HG03103 (cell line): ENCODE results near the gene MTHFD1L.

Experiments
- ATAC-seq: cut with Tn5 transposase; IDR thresholded peaks from one replicate; pipeline ENCODE4 v1.9.1; 2021; ENCODE audit warnings: low read depth; ENCODE audit not compliant: unreplicated experiment

The MTHFD1L gene

DNA sequence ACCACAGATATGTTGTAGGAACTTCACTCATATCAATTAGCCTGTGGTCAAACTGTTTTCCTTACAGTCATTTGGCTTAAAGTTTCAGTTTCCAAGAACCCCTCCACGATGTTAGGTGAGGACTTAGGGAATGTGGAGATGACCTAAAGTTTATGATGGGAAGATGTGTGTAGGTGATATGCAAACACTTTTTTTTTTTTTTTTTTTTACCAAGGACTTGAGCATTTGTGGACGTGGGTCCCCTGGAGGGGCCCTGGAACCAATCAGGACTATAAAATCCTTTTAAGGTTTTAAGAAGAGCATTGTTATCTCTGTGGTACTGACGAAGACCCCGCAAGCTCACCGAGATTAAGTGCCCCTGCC lies 478 bp upstream of the MTHFD1L start:
- no peak for ATAC-seq

DNA sequence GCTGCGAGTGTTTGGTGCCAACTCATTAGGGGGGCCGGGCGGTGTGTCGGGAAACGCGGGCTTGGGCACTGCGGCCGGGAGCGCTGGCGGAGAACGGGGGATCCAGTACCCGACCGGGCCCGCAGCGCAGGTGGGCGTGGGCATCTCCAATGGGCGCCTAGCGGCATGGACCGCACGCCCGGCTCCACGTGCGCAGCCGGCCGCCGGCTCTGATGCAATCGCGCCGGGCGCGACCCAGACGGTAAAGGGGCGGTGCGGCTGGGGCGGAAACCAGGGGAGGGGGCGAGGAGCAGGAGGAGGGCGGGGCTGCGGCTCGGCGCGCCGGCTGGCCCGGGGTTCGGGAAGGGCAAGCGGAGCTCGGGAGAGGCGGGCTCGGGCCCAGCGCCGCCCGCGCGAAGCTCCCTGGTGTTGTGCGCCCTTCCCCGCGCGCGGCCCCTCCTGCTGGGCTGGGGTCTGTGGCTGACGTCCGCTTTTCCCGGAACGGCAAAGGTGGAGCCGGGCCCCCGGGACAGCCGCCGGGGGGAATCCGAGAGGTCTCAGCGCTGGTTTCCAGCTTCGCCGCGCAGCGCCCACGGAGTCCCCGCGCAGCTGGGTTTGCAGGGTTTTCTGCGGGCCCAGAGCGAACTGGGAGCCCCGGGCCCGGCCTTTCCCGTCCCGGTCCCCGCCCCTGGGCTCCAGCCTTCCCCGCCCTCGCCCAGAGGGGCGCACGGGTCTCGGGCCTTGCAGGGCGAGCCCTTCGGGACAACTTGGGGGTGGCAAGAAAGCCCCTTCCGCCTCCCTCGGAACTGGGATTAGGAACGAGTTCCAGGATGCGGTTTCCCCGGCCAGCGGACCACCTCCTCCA lies 867 bp downstream of the MTHFD1L start:
- ATAC-seq = peak; percentile 67

DNA sequence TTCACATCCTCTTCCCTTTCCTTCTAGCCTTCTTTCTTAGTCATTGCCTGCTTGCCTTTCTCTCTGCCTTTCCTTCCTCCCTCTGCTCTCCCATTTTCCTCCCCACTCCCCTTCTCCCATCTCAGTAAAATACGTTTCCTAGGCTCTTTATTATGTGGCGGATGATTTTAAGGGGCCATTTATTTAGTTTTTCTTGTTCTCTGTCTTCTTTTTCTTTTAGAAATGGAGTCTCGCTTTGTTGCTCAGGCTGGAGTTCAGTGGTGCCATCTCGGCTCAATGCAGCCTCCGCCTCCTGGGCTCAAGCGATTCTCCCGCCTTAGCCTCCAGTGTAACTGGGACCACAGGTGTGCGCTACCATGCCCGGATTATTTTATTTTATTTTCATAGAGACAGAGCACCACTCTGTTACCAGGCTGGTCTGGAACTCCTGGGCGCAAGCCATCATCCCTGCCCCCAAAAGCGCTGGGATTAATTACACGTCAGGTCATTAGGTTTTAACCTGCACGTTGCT lies 1.5 kb downstream of the MTHFD1L start:
- ATAC-seq = no peak

DNA sequence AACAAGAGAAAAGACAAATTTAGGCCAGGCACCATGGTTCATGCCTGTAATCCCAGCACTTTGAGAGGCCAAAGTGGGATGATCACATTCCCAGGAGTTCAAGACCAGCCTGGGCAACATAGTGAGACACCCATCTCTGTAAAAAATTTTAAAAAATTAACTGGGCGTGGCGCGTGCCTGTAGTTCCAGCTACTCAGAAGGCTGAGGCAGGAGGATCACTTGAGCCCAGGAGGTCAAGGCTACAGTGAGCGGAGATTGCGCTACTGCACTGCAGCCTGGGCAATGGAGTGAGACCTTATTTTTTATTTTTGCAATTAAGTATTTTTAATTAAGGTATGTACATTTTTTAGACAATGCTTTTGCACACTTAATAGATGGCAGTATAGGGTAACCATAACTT lies 3.3 kb downstream of the MTHFD1L start:
- no peak for ATAC-seq

DNA sequence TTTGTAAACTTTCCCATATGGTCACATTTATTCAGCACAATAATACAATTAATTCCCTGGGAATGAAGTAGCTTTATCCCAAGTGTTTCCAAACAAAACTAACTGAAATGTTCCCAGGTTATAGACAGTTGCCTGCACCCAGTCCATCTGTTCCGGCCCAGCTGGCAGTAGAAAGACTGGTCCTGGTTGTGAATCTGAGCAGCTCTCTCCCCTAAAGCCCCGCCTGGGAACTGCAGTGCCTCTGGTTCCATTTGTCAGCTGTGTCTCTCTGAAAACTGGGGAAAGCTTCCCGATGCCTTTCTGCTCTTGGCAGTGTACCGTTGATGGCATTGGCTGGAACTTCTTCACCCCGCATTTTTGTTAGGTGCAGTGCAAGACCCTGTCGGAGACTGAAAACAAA lies 8.7 kb downstream of the MTHFD1L start:
- ATAC-seq = no peak

DNA sequence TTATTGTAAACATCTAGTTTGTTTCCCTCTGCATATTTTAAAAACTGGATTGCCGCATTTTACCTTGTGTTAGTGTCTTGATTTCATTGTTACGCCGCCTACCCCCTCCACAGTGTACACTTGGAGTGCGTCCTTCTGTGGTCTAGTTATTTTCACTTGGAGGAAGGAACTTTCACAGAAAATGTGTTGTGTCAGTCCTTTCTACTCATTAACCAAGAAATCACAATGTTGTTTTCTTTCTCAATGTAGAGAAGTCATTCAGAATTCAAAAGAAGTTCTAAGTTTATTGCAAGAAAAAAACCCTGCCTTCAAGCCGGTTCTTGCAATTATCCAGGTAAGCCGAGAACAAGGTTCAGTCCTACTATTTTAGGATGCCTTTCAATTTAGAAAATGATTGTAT lies 10.3 kb downstream of the MTHFD1L start:
- ATAC-seq = no peak

DNA sequence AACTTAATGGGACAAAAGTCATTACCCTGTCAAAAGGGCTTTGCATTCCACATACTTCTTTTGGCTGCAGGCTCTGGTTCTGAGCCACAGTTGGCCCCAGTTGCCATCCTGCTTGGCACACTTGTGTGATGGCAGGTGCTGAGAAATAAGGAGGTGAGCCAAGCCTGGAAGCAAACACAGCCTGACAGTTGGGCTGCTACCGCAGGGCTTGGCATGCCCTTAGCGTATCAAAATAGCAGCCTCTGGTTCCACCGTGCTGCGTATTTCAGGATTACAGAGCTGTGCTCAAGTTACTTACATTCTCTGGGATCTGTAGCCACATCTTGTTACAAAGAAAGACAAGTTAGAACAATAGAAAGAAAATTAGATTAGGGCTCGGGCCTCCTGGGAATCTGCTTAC lies 11.1 kb downstream of the MTHFD1L start:
- ATAC-seq = no peak

DNA sequence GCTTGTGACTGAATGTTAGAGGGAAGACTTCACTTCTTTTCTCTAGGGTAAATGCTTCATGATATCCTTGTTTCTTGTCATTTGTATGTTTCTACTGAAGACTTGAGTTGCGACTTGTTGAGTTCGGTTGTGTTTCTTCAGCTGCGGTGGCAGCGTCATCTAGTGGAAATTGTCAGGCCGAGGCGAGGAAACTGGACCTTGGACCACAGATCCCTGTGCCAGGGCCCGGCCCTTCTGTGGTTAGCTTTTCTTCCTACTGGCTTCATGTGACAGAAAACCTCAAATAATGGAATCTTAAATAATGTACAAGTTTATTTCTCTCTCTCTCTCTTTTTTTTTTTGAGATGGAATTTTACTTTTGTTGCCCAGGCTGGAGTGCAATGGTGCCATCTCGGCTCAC lies 12.4 kb downstream of the MTHFD1L start:
- no peak for ATAC-seq

DNA sequence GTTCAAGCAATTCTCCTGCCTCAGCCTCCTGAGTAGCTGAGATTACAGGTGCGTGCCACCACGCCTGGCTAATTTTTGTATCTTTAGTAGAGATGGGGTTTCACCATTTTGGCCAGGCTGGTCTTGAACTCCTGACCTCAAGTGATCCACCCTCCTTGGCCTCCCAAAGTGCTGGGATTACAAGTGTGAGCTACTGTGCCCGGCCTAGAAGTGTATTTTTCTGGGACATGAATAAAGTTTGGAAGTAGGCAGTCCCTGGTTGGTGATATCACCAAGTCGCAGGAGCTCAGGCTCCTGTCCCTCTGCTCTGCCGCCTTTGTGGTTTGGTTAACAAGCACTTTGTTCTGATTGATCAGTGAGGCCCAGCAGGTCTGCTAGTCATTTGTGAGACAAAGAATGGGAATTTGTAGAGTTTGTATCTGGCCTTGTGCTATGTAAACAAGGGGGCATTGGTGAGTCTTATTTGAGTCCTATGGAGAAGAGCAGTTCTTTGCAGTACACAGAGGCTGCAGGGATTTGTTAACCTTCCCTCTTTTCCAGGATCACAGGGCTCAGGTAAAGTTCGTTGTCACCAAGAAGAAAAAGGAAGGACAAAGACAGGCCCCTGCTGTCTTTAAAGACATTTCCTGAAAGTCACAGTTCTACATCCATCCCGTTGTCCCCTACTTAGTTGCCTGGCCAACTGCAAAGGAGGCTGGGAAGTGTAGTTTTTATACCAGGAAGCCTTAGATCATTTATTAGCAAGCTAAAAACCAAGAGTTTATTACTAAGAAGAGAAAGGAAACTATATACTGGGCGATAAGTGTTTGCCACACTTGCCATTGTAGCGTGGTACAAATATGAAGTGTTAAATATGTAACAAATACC lies 13.1 kb downstream of the MTHFD1L start:
- ATAC-seq = no peak

DNA sequence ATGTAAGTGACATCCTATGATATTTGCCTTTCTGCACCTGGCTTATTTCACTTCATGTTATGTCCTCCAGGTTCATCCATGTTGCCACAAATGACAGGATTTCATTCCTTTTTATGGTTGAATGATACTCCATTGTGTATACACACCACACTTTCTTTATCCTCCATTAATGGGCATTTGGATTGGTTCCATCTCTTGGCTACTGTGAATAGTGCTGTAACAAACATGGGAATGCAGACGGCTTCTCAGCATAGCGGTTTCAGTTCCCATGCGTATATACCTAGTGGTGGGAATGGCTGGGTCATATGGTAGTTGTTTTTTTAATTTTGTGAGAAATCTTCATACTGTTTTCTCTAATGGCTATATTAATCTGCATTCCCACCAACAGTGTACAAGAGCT lies 14.8 kb downstream of the MTHFD1L start:
- ATAC-seq = no peak

DNA sequence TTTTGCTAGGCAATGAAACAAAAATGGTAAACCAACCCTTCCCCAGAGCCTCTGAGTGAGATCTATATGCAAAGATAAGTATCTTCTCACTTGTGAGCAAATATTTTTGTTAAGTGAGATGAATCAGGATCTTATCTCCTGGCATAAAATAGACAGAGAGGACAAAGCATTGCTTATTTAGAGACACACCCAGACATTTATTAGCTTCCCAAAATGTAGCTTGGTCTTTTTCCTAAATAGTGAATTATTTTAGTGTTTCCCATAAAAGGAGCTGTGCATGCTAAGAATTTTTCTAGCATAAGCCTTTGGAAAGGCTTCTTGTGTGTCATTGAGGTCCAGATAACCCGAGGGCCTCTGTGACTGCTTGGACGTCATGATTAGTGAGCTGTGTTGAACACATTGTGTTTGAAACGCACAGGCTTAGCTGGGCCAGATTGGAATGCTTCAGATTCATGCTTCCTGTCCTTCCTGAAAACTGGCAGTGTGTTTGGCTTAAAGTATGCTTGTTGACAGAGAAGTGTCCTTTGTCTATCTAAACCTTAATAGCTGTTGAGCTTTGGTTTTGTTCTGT lies 16.5 kb downstream of the MTHFD1L start:
- no peak for ATAC-seq

DNA sequence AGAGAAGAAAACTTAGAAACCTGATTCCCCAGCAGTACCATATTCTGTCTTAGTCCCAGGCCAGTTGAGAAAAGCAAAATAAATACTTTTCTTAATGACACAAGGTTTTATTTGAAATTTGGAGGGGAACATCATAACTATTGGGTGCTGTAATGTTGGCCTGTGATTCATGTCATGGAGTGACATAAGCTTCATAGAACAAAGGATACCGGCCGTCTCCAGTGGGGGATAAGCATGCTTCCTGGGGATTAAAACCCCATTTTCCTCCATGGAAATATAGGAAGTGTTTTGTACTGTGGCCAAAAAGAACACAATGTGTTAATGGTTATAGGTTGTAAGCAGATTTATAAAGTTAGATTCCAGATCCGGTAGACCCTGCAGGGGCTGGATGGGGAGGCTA lies 18.0 kb downstream of the MTHFD1L start:
- ATAC-seq = no peak

DNA sequence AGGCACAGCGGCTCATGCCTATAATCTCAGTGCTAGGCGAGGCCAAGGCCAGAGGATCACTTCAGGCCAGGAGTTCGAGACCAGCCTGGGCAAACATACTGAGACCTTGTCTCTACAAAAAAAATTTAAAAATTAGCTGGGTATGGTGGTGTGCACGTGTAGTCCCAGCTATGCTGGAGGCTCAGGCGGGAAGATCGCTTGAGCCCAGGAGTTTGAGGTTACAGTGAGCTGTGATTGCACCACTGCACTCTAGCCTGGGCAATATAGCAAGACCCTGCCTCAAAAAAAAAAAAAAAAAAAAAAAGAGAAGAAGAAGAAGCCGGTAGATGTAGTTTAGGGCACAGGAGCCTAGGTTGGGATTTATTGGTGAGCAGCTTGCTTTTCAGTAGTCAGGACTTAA lies 20.7 kb downstream of the MTHFD1L start:
- ATAC-seq = no peak

DNA sequence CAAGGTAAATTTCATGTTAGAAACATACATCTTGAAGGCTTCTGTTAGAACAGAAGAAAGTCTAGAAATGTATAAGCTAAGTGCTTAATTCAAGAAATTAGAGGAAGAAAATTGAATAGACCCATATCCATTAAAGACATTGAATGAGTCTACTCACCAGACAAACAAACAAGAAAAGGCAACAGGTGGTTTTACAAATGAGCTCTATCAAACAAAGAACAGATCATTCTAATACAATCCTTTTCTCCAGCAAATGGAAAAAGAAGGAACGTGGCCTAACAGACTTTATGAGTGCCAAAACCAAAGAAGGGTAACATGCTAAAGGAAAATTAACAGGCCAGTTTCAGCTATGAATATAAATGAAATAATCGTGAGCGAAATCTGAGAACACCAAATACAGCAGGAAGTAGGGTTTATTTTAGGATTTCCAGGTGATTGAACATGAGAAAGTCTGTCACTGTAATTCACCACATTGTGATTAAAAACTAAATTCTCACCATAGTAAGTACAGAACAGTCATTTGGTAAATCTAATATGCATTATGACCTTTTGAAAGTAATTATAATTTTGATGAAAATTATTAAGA lies 22.6 kb downstream of the MTHFD1L start:
- no peak for ATAC-seq

DNA sequence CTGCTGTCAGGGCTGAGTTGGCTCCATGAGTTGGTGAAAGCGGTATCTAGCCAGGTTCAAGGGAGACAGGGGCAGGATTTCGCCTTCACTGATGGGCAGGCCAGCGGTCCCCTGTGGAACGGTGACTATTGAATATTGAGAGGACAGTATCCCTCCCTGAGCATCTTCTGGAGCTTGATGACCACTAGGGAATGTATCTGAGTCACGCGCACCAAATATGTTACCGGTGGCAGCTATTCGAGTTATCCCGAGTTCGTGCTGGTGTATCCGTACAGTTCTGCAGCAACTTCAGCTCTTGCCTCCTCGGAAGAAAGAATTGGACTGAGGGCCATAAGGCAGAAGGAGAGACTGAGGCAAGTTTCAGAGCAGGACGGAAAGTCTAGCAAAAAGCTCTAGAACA lies 24.8 kb downstream of the MTHFD1L start:
- no peak for ATAC-seq

DNA sequence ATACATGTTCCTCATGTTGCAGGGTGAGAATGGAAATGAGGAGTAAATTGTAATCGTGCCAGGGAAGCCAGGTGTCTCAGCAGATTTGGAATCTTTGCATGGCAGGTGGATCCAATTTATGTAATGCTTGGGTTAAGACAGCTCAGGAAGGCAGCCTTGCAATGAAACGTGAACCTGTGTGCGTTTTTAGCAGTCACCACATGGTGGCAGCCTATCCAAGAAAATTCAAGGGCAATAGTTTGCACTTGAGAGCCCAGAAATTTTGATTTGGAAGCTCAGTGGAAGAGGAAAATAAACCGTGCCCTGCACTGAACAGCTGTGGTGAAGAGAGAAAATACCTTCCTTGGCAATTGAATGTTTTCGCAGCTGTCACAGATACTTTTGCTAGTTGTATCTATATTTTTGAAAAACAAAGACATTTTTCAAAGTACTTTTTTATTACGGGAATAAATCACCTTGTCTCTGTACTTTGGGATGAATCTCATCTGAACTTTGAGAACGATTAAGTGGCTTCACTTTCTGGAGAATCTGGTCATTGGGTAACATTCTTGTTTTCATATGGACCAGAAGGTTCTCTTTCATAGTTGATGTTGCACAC lies 26.5 kb downstream of the MTHFD1L start:
- ATAC-seq = peak; percentile 40

DNA sequence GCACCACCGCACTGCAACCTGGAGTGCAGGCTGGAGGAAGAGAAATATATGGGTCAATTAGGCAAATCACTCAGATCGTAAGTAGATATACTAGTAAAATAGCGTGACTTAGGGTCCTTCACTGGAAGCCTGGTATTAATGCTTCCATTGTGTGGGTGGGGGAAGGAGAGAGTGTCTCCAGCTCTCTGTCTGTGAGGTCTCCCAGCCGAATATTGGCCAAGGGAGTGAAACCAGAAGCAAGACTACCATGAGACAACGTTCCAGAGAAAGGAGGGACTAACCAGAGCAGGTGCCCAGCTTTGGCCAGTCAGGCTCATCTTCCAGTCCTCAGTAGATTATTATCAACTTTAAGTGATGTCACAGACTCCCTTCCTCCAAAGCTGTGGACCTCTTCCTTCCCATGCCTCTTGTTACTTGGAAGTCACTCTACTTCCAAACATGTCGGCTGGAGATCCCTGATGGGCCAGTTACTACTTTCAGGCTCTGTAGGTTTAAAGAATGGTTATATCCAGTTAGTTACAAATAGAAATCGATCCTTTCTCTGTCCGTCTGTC lies 28.8 kb downstream of the MTHFD1L start:
- no peak for ATAC-seq

DNA sequence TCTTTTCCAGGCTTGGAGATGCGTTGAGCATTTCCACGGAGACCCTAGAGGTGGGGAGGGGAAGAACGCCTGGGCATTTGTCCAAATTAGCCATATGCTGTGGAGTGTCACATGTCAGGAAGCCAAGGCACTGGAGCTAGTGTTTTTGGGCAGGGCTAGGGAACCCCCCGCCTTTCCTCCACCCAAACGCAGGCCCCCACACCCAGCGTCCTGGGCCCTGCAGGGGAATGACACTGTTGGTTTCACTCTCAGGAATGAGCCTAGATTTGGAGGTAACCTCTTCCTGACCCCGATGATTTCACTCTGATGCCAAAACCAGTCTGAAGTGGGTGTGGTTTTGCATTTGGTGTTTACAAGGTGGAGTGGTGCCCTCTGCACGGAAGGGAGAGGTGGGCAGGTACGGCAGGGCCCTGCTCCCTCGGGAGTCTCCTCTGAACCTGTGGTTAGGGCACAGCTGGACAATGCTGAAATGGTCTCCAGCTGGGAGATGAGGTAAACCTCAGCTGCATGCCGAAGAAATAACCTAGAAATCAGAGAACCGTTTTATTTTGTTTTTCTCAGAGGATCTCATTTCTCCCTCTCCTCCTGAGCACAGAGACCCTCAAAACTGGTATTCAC lies 29.5 kb downstream of the MTHFD1L start:
- ATAC-seq = peak; percentile 48

DNA sequence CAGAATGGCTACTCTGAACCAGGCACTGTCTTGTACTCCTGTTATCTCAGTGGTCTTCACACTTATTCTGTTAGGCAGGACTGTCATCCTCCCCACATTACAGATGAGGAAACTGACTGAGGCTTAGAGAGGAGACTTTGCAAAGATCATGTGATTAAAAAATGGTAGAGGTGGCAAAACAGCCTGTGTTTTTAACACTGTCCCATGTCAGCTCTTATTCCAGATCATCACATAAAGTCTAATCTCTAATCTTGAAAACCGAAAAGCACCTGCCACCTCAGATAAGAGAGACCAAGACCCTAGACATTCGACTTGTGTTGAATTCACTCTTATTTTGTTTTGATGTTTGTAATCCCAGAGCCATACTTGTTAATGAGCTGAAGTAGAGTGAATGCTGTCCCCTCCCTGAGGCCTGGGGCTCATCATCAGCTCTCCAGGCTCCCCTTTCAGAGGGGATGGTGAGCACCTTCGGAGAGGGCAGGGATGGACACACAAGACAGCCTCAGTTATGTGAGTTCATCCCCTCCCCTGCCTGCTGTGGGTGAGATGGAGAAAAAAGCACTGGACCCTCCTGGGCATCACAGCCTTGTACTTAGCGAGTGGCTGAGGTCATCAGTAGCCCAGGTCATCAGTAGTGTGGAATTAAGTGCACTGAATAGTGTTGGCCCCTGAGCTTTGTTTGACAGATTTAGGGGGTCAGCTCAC lies 30.6 kb downstream of the MTHFD1L start:
- ATAC-seq = no peak
